HT1080 (cell line): ENCODE data around the gene RUNDC3A. TPM values are rescaled to one million over a fixed set of nuclear protein-coding genes. Genes with fewer than 3 reads are reported as not detected.
"Not testable (repeated sequence)": the region's sequence is repeated elsewhere in the genome, so short reads cannot be mapped to it uniquely, and the experiment has no call there.

ENCODE experiments used
- DNase-seq: peaks from one replicate; pipeline ENCODE4 v3.0.0-alpha.2; 2015; ENCODE audit warnings: low read depth
- total RNA-seq: library from RNA; depleted of rRNA; stranded (reverse); fragments of >200 nt; shearing (Covaris generic); gene quantifications from 2 replicates; pipeline ENCODE4 v1.2.3, GENCODE V29; 2014

The RUNDC3A gene
- total RNA-seq, 1 experiment from 2014 or later, result 0.31 TPM

- DNase-seq, result no peak
Observed at GRCh38 chr17:44343510-44344209, 35.3 kb downstream of the RUNDC3A start.

- DNase-seq, result peak; percentile 99
Observed at GRCh38 chr17:44344939-44345453, 36.6 kb downstream of the RUNDC3A start, which contains the start of gene GRN. Gene GRN (plus strand): TSS chr17:44345302. CDS start chr17:44349165, 3,863 bp downstream.

GRCh38 chr17:44345454-44346026 lies 37.1 kb downstream of the RUNDC3A start:
- peak; percentile 79 for DNase-seq

GRCh38 chr17:44346064-44346844 lies 37.9 kb downstream of the RUNDC3A start:
- DNase-seq, result no peak

- DNase-seq, result not testable (repeated sequence)
Observed at GRCh38 chr17:44347206-44348055, 39.0 kb downstream of the RUNDC3A start.

GRCh38 chr17:44348234-44348987 lies 40.0 kb downstream of the RUNDC3A start:
- DNase-seq, result peak; percentile 75

- no peak for DNase-seq
Observed at GRCh38 chr17:44348988-44349364, 40.6 kb downstream of the RUNDC3A start.

- DNase-seq, result no peak
Observed at GRCh38 chr17:44349553-44350070, 41.2 kb downstream of the RUNDC3A start.

GRCh38 chr17:44350733-44351226 lies 42.4 kb downstream of the RUNDC3A start:
- peak; percentile 59 for DNase-seq

GRCh38 chr17:44351464-44351863 lies 43.1 kb downstream of the RUNDC3A start:
- no peak for DNase-seq

- DNase-seq, result no peak
Observed at GRCh38 chr17:44351961-44352827, 43.8 kb downstream of the RUNDC3A start.

GRCh38 chr17:44352828-44353671 lies 44.6 kb downstream of the RUNDC3A start:
- no peak for DNase-seq

- DNase-seq, result no peak
Observed at GRCh38 chr17:44353672-44354331, 45.4 kb downstream of the RUNDC3A start.

- no peak for DNase-seq
Observed at GRCh38 chr17:44354582-44355561, 46.5 kb downstream of the RUNDC3A start.

- no peak for DNase-seq
Observed at GRCh38 chr17:44355642-44356099, 47.3 kb downstream of the RUNDC3A start.

GRCh38 chr17:44356241-44356640 lies 47.8 kb downstream of the RUNDC3A start:
- DNase-seq, result no peak
